Mesenchymal stem cell (in vitro differentiated cells and primary cell): Measurements from ENCODE around the gene MED4.

Source experiments
- DNase-seq: peaks from one replicate; pipeline ENCODE4 v3.0.0-alpha.2; 2013
- H2AFZ ChIP-seq: one replicate; pipeline ENCODE4 v1.6.1; 2013; ENCODE audit warnings: low read depth, mild to moderate bottlenecking, control low read depth, inconsistent platforms, low read length, moderate library complexity
- H2AK5ac ChIP-seq: 2 replicates; pipeline ENCODE4 v1.6.1; 2013; ENCODE audit warnings: low read length, moderate library complexity, mild to moderate bottlenecking, inconsistent platforms; ENCODE audit not compliant: severe bottlenecking
- H2BK120ac ChIP-seq: one replicate; pipeline ENCODE4 v1.6.1; 2013; ENCODE audit warnings: low read depth, mild to moderate bottlenecking, inconsistent platforms, low read length, moderate library complexity
- H2BK12ac ChIP-seq, 2 experiments: one replicate each; pipeline ENCODE4 v1.6.1; 2013; ENCODE audit warnings: inconsistent platforms in 2 of 2, low read length in 2 of 2, mild to moderate bottlenecking in 2 of 2, moderate library complexity in 2 of 2, control low read depth in 1 of 2
- H2BK15ac ChIP-seq: one replicate; pipeline ENCODE4 v1.6.1; 2013; ENCODE audit warnings: mild to moderate bottlenecking, low read depth, inconsistent platforms; ENCODE audit not compliant: poor library complexity, severe bottlenecking
- H2BK5ac ChIP-seq: 2 replicates; pipeline ENCODE4 v1.6.1; 2013; ENCODE audit warnings: low read depth, mild to moderate bottlenecking, low read length, control low read depth, inconsistent platforms; ENCODE audit not compliant: poor library complexity, severe bottlenecking
- H3K14ac ChIP-seq, 2 experiments: one replicate each; pipeline ENCODE4 v1.6.1; 2013; ENCODE audit warnings: inconsistent platforms in 2 of 2, low read length in 2 of 2, control low read depth in 1 of 2, mild to moderate bottlenecking in 1 of 2, moderate library complexity in 1 of 2
- H3K18ac ChIP-seq, 2 experiments: one replicate each; pipeline ENCODE4 v1.6.1; 2013; ENCODE audit warnings: inconsistent platforms in 2 of 2, low read length in 2 of 2, control low read depth in 1 of 2, low read depth in 1 of 2, mild to moderate bottlenecking in 1 of 2
- H3K23ac ChIP-seq, 2 experiments: one replicate each; pipeline ENCODE4 v1.6.1; 2013; ENCODE audit warnings: inconsistent platforms in 2 of 2, low read length in 2 of 2, mild to moderate bottlenecking in 2 of 2, moderate library complexity in 2 of 2, control low read depth in 1 of 2
- H3K27ac ChIP-seq: 2 replicates; pipeline ENCODE4 v1.5.1; 2013; ENCODE audit warnings: mild to moderate bottlenecking, moderate library complexity, low read length, control low read depth, inconsistent platforms; ENCODE audit not compliant: poor library complexity, severe bottlenecking
- H3K27me3 ChIP-seq, 2 experiments: 2 replicates each; pipeline versions ENCODE4 v1.6.1 to v1.7.0; 2013; ENCODE audit warnings: low read length in 2 of 2, mild to moderate bottlenecking in 2 of 2, moderate library complexity in 2 of 2, control low read depth in 1 of 2, inconsistent platforms in 1 of 2; ENCODE audit not compliant: control insufficient read depth in 1 of 2, insufficient read depth in 1 of 2
- H3K36me3 ChIP-seq, 2 experiments: 2 replicates each; pipeline versions ENCODE4 v1.6.1 to v1.7.0; 2013; ENCODE audit warnings: low read length in 2 of 2, control low read depth in 1 of 2, inconsistent platforms in 1 of 2, low read depth in 1 of 2, mild to moderate bottlenecking in 1 of 2; ENCODE audit not compliant: insufficient read depth in 2 of 2, control insufficient read depth in 1 of 2
- H3K4ac ChIP-seq, 2 experiments: one replicate each; pipeline ENCODE4 v1.6.1; 2013; ENCODE audit warnings: inconsistent platforms in 2 of 2, low read length in 2 of 2, mild to moderate bottlenecking in 2 of 2, moderate library complexity in 2 of 2, control low read depth in 1 of 2, low read depth in 1 of 2
- H3K4me1 ChIP-seq: 2 replicates; pipeline ENCODE4 v1.6.1; 2013; ENCODE audit warnings: low read depth, low read length, control low read depth; ENCODE audit not compliant: control insufficient read depth, insufficient read depth
- H3K4me2 ChIP-seq: 2 replicates; pipeline ENCODE4 v1.6.1; 2013; ENCODE audit warnings: low read length, mild to moderate bottlenecking, inconsistent platforms; ENCODE audit not compliant: poor library complexity, severe bottlenecking
- H3K4me3 ChIP-seq, 2 experiments: 2 replicates each; pipeline versions ENCODE4 v1.5.1 to v1.7.0; 2013; ENCODE audit warnings: low read length in 2 of 2, mild to moderate bottlenecking in 2 of 2, control low read depth in 1 of 2, low read depth in 1 of 2; ENCODE audit not compliant: insufficient read depth in 1 of 2
- H3K79me1 ChIP-seq: replicated peaks from 2 replicates; pipeline ENCODE4 v1.6.1; 2013; ENCODE audit warnings: mild to moderate bottlenecking, control low read depth, low read length, inconsistent platforms; ENCODE audit not compliant: poor library complexity, severe bottlenecking
- H3K9ac ChIP-seq: 2 replicates; pipeline ENCODE4 v1.7.0; 2013; ENCODE audit warnings: mild to moderate bottlenecking, low read length, moderate library complexity
- H3K9me3 ChIP-seq: 2 replicates; pipeline ENCODE4 v1.7.0; 2013; ENCODE audit warnings: mild to moderate bottlenecking, low read length; ENCODE audit not compliant: control insufficient read depth
- H4K8ac ChIP-seq: one replicate; pipeline ENCODE4 v1.6.1; 2013; ENCODE audit warnings: inconsistent platforms, mild to moderate bottlenecking, low read length, moderate library complexity
- H4K91ac ChIP-seq: one replicate; pipeline ENCODE4 v1.6.1; 2013; ENCODE audit warnings: mild to moderate bottlenecking, low read length, inconsistent platforms
- WGBS: methylation state at CpG from one replicate; pipeline ENCODE4 v1.1.7; 2013; ENCODE audit warnings: mixed read lengths; 5-methylcytosine and 5-hydroxymethylcytosine counted together

MED4 gene

DNA sequence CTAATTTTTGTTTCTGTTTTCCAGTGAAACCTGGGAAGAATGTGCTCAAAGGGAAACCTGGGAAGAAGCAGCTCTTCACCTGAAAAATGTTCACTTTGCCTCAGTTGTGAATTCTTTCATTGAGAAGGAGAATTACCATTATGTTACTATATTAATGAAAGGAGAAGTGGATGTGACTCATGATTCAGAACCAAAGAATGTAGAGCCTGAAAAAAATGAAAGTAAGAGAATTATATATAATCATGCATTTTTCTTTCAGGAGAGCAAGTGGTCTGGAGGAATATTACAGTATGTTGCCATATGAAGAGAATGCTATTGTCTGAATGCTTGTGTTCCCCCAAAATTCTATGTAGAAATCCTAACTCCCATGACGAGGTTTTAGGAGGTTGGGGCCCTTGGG is 54.0 kb downstream of the MED4 start:
- H3K23ac ChIP-seq: no peak overlapping the region
- peak; percentile 9 for DNase-seq
- H3K9me3 ChIP-seq: no peaks in the 10 kb centered on the region

DNA sequence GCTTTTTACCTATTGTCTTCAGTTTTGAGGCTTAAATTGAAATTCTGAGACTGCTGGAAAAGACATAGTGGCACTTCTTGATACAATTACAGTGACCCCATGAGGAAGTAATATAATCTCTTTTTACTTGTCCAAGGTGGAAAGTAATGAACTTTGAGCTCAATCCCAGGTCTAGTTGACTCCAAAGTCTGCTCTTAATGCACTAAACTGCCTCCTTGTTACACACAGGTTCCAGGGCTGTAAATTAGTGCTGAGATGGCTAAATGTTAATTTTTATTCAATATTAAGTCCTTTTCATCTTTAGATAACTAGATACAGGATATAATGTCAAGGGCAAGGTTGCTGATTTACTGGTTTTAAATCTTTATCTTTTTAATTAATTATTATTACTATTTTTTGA is 54.9 kb downstream of the MED4 start:
- H3K27ac ChIP-seq: no peak overlapping the region
- no peak overlapping the region for H3K23ac ChIP-seq
- peaks cover 6% of the 10 kb centered on the region for H3K4me1 ChIP-seq
- H2AFZ ChIP-seq: no peak overlapping the region
- no peak overlapping the region for H4K91ac ChIP-seq
- H2BK15ac ChIP-seq: no peak overlapping the region
- no peak overlapping the region for H3K4me3 ChIP-seq
- peaks cover 0 to 14% of the 10 kb centered on the region in 2 experiments for H3K36me3 ChIP-seq
- H2BK5ac ChIP-seq: no peak overlapping the region
- no peak overlapping the region for H3K4ac ChIP-seq
- DNase-seq: no peak
- peaks cover 22% of the 10 kb centered on the region for H3K79me1 ChIP-seq
- H4K8ac ChIP-seq: no peak overlapping the region
- H3K9me3 ChIP-seq: no peaks in the 10 kb centered on the region
- H2BK120ac ChIP-seq: no peak overlapping the region
- H3K4me2 ChIP-seq: no peak overlapping the region
- no peak overlapping the region for H3K18ac ChIP-seq
- no peak overlapping the region for H2BK12ac ChIP-seq
- H2AK5ac ChIP-seq: no peak overlapping the region
- no peak overlapping the region for H3K9ac ChIP-seq
- H3K27me3 ChIP-seq: no peaks in the 10 kb centered on the region
- no peak overlapping the region for H3K14ac ChIP-seq

More for the DNA sequence above, 54.0 kb downstream of the MED4 start:
- no peak overlapping the region for H2BK12ac ChIP-seq
- H2AFZ ChIP-seq: no peak overlapping the region
- no peak overlapping the region for H3K27ac ChIP-seq
- peaks cover 20% of the 10 kb centered on the region for H3K79me1 ChIP-seq
- no peaks in the 10 kb centered on the region for H3K27me3 ChIP-seq
- H4K8ac ChIP-seq: no peak overlapping the region
- peaks cover 0 to 15% of the 10 kb centered on the region in 2 experiments for H3K36me3 ChIP-seq
- no peak overlapping the region for H2BK5ac ChIP-seq
- H2BK15ac ChIP-seq: no peak overlapping the region
- no peak overlapping the region for H3K18ac ChIP-seq
- H3K4ac ChIP-seq: no peak overlapping the region
- no peak overlapping the region for H3K9ac ChIP-seq
- H3K4me1 ChIP-seq: peaks cover 6% of the 10 kb centered on the region
- H3K14ac ChIP-seq: no peak overlapping the region
- no peak overlapping the region for H2AK5ac ChIP-seq
- no peak overlapping the region for H4K91ac ChIP-seq
- H3K4me2 ChIP-seq: no peak overlapping the region
- no peak overlapping the region for H3K4me3 ChIP-seq
- H2BK120ac ChIP-seq: no peak overlapping the region
- no CpG with 5 or more reads among the region's 1 CpG for WGBS

DNA sequence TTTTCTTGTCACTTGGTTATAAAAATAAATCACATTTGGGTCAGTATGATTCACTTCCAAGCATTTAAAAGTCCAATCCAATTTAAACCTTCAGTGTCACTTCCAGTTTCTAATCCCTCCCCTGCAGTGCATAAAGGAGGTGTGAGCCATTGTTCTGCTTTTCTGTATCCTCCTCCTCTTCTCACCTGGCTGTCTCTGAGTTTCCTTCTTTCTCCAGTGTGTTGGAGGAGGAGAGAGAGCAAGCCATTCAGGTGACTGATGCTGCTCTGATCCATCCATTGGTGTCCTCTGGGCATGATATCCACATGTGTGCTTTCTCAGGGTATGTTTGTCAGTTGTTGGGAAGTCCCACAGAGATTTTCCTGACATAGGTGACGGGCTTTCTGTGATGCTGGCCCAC is 56.1 kb downstream of the MED4 start:
- Histone ChIP-seq H3K4me3 (peak overlapping the region in 1 of 2 experiments; percentile 91), H3K27me3 (no peaks in the 10 kb centered on the region), H2BK12ac (no peak overlapping the region), H3K9me3 (no peaks in the 10 kb centered on the region), H4K8ac (peak overlapping the region; percentile 35), H3K14ac (no peak overlapping the region), H3K27ac (no peak overlapping the region), H3K9ac (peak overlapping the region; percentile 92), H2BK5ac (no peak overlapping the region), H3K23ac (no peak overlapping the region), H3K36me3 (peaks cover 0 to 14% of the 10 kb centered on the region in 2 experiments), H3K4me1 (peaks cover 6% of the 10 kb centered on the region), H2AFZ (no peak overlapping the region), H3K4ac (no peak overlapping the region), H3K79me1 (peaks cover 24% of the 10 kb centered on the region), H2AK5ac (no peak overlapping the region), H3K4me2 (no peak overlapping the region), H2BK120ac (no peak overlapping the region), H4K91ac (no peak overlapping the region), H2BK15ac (no peak overlapping the region), H3K18ac (no peak overlapping the region)
- WGBS: 100% methylated on average over 1 of the region's 1 CpG
- peak; percentile 8 for DNase-seq

DNA sequence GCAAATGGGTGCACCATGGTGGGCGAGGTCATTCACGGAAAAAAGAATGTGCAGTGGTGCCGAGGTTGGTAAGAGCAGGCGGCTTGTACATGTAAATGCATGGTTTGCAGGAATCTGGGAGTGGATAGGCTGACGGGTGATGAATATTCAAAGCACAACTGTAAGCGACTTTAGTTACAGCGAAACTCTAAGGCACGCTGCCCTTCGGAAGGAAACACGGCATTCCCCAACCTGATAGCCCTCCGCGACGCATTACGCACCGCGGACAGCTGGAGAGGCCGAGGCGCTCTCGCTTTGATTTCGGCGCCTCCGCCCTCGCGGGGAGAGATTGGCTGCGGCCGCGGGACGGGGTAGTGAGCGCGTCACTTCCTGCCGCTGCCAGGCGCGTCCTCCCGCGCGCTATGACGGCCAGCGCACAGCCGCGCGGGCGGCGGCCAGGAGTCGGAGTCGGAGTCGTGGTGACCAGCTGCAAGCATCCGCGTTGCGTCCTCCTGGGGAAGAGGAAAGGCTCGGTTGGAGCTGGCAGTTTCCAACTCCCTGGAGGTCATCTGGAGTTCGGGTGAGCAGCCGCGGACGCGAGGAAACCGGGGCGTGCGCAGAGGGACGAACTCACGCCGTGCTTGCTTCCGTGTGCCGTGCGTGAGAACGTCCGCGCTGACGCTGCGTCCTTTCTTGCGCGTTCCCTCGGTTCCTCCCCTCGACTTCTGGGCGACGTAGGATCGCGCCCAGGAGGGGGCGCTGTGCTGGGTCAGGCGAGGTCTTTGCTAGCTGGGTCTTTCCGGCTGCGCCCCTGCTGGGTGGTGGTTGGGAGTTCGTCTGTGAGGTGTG is 57.3 kb downstream of the MED4 start, which contains the start of gene NUDT15:
Gene NUDT15 (plus strand): TSS at position 381 of the 828 bp plus-strand sequence. CDS start 21 bp downstream, at position 402.
- H2BK12ac ChIP-seq: no peak within 1 kb of the TSS
- H3K9me3 ChIP-seq: peaks cover 3% of the 10 kb centered on the region
- peak; percentile 97 for DNase-seq
- peaks cover 6% of the 10 kb centered on the region for H3K4me1 ChIP-seq
- peak within 1 kb of the TSS; percentile 65 to 71 for H3K4ac ChIP-seq
- peak within 1 kb of the TSS; percentile 96 for H3K27ac ChIP-seq
- peak within 1 kb of the TSS; percentile 54 for H2BK5ac ChIP-seq
- H3K9ac ChIP-seq: peak within 1 kb of the TSS; percentile 92
- under 1% methylated on average over 79 of the region's 82 CpGs for WGBS
- H2AFZ ChIP-seq: peak within 1 kb of the TSS; percentile 60
- H3K4me3 ChIP-seq: peak within 1 kb of the TSS; percentile 79 to 91
- H3K18ac ChIP-seq: peak within 1 kb of the TSS; percentile 91 to 96
- H4K8ac ChIP-seq: peak within 1 kb of the TSS; percentile 99
- peak within 1 kb of the TSS; percentile 12 for H2BK15ac ChIP-seq
- peak within 1 kb of the TSS; percentile 70 for H2AK5ac ChIP-seq
- H2BK120ac ChIP-seq: peak within 1 kb of the TSS; percentile 71
- H3K23ac ChIP-seq: no peak within 1 kb of the TSS
- H3K27me3 ChIP-seq: no peaks in the 10 kb centered on the region
- peak within 1 kb of the TSS; percentile 99 for H3K4me2 ChIP-seq
- peaks cover 0 to 14% of the 10 kb centered on the region in 2 experiments for H3K36me3 ChIP-seq
- peak within 1 kb of the TSS; percentile 93 for H4K91ac ChIP-seq
- peak within 1 kb of the TSS in 1 of 2 experiments; percentile 83 for H3K14ac ChIP-seq
- peaks cover 22% of the 10 kb centered on the region for H3K79me1 ChIP-seq
